ENCODE data around the gene SFMBT1. TPM values are rescaled to one million over a fixed set of nuclear protein-coding genes. Genes with fewer than 3 reads are reported as not detected.

Gene SFMBT1
- total RNA-seq, 1 donor from 2014 or later = 6.5 TPM

GRCh38 chr3:52895418-52895817 is 150.5 kb downstream of the SFMBT1 start:
- H3K9me3 Mint-ChIP-seq (ENCODE audit: unreplicated experiment) = no peaks in the 10 kb centered on the region

GRCh38 chr3:52894756-52895155 is 151.1 kb downstream of the SFMBT1 start:
- Mint-ChIP-seq H3K27ac (ENCODE audit: unreplicated experiment) (no peak overlapping the region), H3K9me3 (ENCODE audit: unreplicated experiment) (no peaks in the 10 kb centered on the region), H3K4me1 (ENCODE audit: low read depth, unreplicated experiment) (peaks cover 16% of the 10 kb centered on the region), H3K36me3 (ENCODE audit: unreplicated experiment) (no peaks in the 10 kb centered on the region), H3K27me3 (ENCODE audit: unreplicated experiment) (peaks cover 7% of the 10 kb centered on the region), H3K4me3 (ENCODE audit: unreplicated experiment) (no peak overlapping the region)
- no peak for DNase-seq
- TF ChIP-seq CTCF (IDR thresholded peaks at IDR 0.05; ENCODE audit: partially characterized antibody, unreplicated experiment) = no peak

More at GRCh38 chr3:52895418-52895817, 150.5 kb downstream of the SFMBT1 start:
- Mint-ChIP-seq H3K27ac (ENCODE audit: unreplicated experiment) (no peak overlapping the region), H3K4me1 (ENCODE audit: low read depth, unreplicated experiment) (peaks cover 16% of the 10 kb centered on the region), H3K36me3 (ENCODE audit: unreplicated experiment) (no peaks in the 10 kb centered on the region), H3K4me3 (ENCODE audit: unreplicated experiment) (peak overlapping the region; percentile 74), H3K27me3 (ENCODE audit: unreplicated experiment) (peaks cover 7% of the 10 kb centered on the region)
- DNase-seq = no peak
- no peak for TF ChIP-seq CTCF (IDR thresholded peaks at IDR 0.05; ENCODE audit: partially characterized antibody, unreplicated experiment)

- H3K27ac Mint-ChIP-seq (ENCODE audit: unreplicated experiment) = no peak overlapping the region
- no peaks in the 10 kb centered on the region for H3K9me3 Mint-ChIP-seq (ENCODE audit: unreplicated experiment)
- H3K4me3 Mint-ChIP-seq (ENCODE audit: unreplicated experiment) = no peak overlapping the region
- no peak for TF ChIP-seq CTCF (IDR thresholded peaks at IDR 0.05; ENCODE audit: partially characterized antibody, unreplicated experiment)
- H3K4me1 Mint-ChIP-seq (ENCODE audit: low read depth, unreplicated experiment) = peaks cover 16% of the 10 kb centered on the region
- no peaks in the 10 kb centered on the region for H3K36me3 Mint-ChIP-seq (ENCODE audit: unreplicated experiment)
- no peak for DNase-seq
- H3K27me3 Mint-ChIP-seq (ENCODE audit: unreplicated experiment) = peaks cover 7% of the 10 kb centered on the region
Observed at GRCh38 chr3:52893723-52894122, 152.2 kb downstream of the SFMBT1 start.

GRCh38 chr3:52892625-52893311 is 153.1 kb downstream of the SFMBT1 start:
- DNase-seq = no peak
- no peak for TF ChIP-seq CTCF (IDR thresholded peaks at IDR 0.05; ENCODE audit: partially characterized antibody, unreplicated experiment)
- Mint-ChIP-seq H3K4me1 (ENCODE audit: low read depth, unreplicated experiment) (peaks cover 16% of the 10 kb centered on the region), H3K9me3 (ENCODE audit: unreplicated experiment) (no peaks in the 10 kb centered on the region), H3K36me3 (ENCODE audit: unreplicated experiment) (no peaks in the 10 kb centered on the region), H3K27ac (ENCODE audit: unreplicated experiment) (no peak overlapping the region), H3K27me3 (ENCODE audit: unreplicated experiment) (peaks cover 9% of the 10 kb centered on the region), H3K4me3 (ENCODE audit: unreplicated experiment) (no peak overlapping the region)

GRCh38 chr3:52892290-52892624 is 153.6 kb downstream of the SFMBT1 start:
- no peak for TF ChIP-seq CTCF (IDR thresholded peaks at IDR 0.05; ENCODE audit: partially characterized antibody, unreplicated experiment)
- Mint-ChIP-seq H3K9me3 (ENCODE audit: unreplicated experiment) (no peaks in the 10 kb centered on the region), H3K4me1 (ENCODE audit: low read depth, unreplicated experiment) (peaks cover 16% of the 10 kb centered on the region), H3K4me3 (ENCODE audit: unreplicated experiment) (no peak overlapping the region), H3K27ac (ENCODE audit: unreplicated experiment) (no peak overlapping the region), H3K36me3 (ENCODE audit: unreplicated experiment) (no peaks in the 10 kb centered on the region), H3K27me3 (ENCODE audit: unreplicated experiment) (peaks cover 9% of the 10 kb centered on the region)
- DNase-seq = no peak

Data from glutamatergic neuron (in vitro differentiated cells).